ENCODE measurements around the gene LIPI.
"Not testable (repeated sequence)": the region's sequence is repeated elsewhere in the genome, so short reads cannot be mapped to it uniquely, and the experiment has no call there.

The LIPI gene

DNA sequence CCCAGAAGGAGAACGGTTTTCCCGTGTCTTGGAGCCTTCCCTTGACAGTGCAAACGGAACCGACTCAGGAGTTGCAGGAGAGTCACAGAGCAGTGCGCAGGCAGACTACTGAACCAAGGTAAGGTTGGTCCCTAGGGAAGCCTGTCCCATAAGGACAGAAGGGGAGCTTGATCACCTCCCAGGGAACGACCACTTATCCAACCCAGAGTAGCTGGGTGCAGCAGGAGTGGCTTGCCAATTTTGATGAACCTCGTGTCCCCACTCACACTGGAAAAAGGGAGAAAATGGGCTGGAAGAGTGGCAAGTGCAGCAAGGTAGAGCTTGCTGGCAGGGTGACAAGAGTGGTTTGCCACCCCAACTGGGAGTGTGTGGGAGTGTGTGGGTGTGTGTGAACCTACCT is 95.1 kb downstream of the LIPI start:
- H3K36me3 ChIP-seq (ENCODE audit: control insufficient read depth, insufficient read depth, low read length): no peaks in the 10 kb centered on the region
- TF ChIP-seq, protein P1, sequence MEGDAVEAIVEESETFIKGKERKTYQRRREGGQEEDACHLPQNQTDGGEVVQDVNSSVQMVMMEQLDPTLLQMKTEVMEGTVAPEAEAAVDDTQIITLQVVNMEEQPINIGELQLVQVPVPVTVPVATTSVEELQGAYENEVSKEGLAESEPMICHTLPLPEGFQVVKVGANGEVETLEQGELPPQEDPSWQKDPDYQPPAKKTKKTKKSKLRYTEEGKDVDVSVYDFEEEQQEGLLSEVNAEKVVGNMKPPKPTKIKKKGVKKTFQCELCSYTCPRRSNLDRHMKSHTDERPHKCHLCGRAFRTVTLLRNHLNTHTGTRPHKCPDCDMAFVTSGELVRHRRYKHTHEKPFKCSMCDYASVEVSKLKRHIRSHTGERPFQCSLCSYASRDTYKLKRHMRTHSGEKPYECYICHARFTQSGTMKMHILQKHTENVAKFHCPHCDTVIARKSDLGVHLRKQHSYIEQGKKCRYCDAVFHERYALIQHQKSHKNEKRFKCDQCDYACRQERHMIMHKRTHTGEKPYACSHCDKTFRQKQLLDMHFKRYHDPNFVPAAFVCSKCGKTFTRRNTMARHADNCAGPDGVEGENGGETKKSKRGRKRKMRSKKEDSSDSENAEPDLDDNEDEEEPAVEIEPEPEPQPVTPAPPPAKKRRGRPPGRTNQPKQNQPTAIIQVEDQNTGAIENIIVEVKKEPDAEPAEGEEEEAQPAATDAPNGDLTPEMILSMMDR (IDR thresholded peaks at IDR 0.05; ENCODE audit: insufficient read depth, low read length, poor library complexity, severe bottlenecking): no peak
- H3K27me3 ChIP-seq (replicated peaks; ENCODE audit: control insufficient read depth, insufficient read depth, low read length): no peaks in the 10 kb centered on the region
- no peak for DNase-seq (ENCODE audit: extremely low read depth, insufficient read length)
- no peak overlapping the region for H3K4me3 ChIP-seq (replicated peaks; ENCODE audit: low read depth, low read length)

DNA sequence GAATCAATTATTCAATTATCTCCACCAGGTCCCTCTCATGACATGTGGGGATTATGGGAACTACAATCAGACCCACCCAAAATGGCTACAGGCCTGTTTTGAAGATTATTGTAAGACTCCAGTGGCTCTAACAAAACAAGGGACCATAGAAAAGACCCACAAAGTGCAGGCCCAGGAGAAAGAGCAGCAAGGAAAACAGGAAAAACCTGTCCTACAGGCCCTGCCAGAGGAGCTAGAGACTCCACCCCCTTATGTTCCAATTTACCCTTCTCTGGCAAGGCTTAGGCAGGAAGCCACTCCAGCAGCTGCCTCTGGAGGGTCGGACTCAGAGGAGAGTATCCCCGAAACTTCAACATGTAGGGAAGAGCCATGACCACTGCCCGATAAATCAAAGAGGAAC is 96.5 kb downstream of the LIPI start:
- H3K27me3 ChIP-seq (replicated peaks; ENCODE audit: control insufficient read depth, insufficient read depth, low read length): no peaks in the 10 kb centered on the region
- H3K36me3 ChIP-seq (ENCODE audit: control insufficient read depth, insufficient read depth, low read length): no peaks in the 10 kb centered on the region
- H3K4me3 ChIP-seq (replicated peaks; ENCODE audit: low read depth, low read length): no peak overlapping the region
- DNase-seq (ENCODE audit: extremely low read depth, insufficient read length): no peak
- TF ChIP-seq, protein P1 (IDR thresholded peaks at IDR 0.05; ENCODE audit: insufficient read depth, low read length, poor library complexity, severe bottlenecking): no peak

DNA sequence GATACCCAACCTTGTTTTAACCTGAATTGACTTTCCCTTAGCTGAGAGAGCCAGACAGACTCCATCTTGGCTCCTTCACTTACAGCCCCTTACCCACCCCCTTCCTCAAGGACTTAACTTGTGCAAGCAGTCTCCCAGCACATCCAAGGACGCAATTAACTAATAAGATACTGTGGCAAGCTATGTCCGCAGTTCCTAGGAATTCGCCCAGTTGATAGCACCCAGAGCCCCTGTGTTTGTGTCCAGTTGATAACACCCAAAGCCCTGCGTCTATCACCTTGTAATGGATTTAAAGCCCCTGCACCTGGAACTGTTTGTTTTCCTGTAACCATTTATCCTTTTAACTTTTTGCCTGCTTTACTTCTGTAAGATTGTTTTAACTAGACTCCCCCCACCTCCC is 106.2 kb downstream of the LIPI start:
- H3K27me3 ChIP-seq (replicated peaks; ENCODE audit: control insufficient read depth, insufficient read depth, low read length); H3K4me3 ChIP-seq (replicated peaks; ENCODE audit: low read depth, low read length); H3K36me3 ChIP-seq (ENCODE audit: control insufficient read depth, insufficient read depth, low read length); DNase-seq (ENCODE audit: extremely low read depth, insufficient read length): not testable (repeated sequence)

DNA sequence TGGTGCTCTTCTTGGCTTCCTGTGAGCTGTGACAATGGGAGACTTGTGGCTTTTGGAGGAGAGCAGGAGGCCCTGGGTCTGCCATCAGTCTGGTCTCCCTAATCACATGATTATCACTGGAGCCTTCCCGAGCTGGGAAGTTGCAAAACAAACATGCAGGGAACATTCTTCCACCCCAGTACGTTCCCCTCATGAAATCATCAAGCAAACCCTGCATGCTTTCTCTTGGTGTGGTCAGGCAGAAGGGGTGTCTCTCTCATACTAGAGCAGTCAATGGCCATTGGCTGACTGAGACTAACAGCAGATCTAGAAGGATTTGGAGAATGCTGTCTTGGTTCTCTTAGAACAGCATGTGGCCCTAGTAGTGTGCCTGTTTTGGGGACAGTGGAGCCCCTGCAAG is 111.2 kb downstream of the LIPI start:
- Histone ChIP-seq H3K36me3 (ENCODE audit: control insufficient read depth, insufficient read depth, low read length) (no peaks in the 10 kb centered on the region; the same call in 1 of the 2 replicates), H3K27me3 (replicated peaks; ENCODE audit: control insufficient read depth, insufficient read depth, low read length) (no peaks in the 10 kb centered on the region), H3K4me3 (replicated peaks; ENCODE audit: low read depth, low read length) (no peak overlapping the region)
- TF ChIP-seq, protein P1 (IDR thresholded peaks at IDR 0.05; ENCODE audit: insufficient read depth, low read length, poor library complexity, severe bottlenecking): no peak
- DNase-seq (ENCODE audit: extremely low read depth, insufficient read length): no peak

DNA sequence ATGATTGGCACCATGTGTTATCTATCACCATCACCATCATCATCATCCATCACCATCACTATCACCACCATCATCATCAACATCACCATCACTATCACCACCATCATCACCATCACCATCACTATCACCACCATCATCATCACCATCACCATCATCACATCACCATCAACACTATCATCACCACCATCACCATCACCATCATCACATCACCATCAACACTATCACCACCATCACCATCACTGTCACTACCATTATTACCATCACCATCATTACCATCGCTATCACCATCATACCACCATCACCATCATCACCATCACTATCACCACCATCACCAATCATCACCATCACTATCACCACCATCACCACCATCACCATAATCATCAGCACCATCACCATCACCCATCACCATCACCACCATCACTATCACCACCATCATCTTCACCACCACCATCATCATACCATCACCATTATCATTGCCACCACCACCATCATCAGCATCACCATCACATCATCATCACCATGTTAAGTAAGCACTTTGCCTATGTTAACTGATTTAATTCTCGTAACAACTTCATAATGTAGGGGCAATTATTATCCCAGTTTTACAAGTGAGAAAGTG is 112.8 kb downstream of the LIPI start:
- no peak overlapping the region for H3K4me3 ChIP-seq (replicated peaks; ENCODE audit: low read depth, low read length)
- no peaks in the 10 kb centered on the region; the same call in 1 of the 2 replicates for H3K36me3 ChIP-seq (ENCODE audit: control insufficient read depth, insufficient read depth, low read length)
- no peak for DNase-seq (ENCODE audit: extremely low read depth, insufficient read length)
- TF ChIP-seq, protein P1 (IDR thresholded peaks at IDR 0.05; ENCODE audit: insufficient read depth, low read length, poor library complexity, severe bottlenecking): no peak
- no peaks in the 10 kb centered on the region for H3K27me3 ChIP-seq (replicated peaks; ENCODE audit: control insufficient read depth, insufficient read depth, low read length)

DNA sequence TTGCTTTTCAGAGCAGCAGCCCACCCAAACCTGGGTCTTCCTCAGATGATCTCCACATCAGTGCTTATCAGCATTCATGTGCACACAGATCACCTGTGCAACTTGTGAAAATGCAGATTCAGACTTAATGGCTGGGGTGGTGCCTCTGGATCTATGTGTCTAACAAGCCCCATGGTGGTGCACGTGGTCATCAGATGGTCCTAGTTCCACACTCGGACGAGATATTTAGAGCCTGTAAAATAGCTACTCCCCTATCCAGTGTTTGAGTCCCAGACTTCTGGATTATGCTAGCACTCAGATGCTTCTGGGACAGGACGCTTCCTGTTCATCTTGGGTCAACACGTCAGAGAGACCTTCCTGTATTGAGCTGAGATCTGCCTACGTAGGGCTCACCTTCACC is 114.2 kb downstream of the LIPI start:
- TF ChIP-seq, protein P1 (IDR thresholded peaks at IDR 0.05; ENCODE audit: insufficient read depth, low read length, poor library complexity, severe bottlenecking): no peak
- no peaks in the 10 kb centered on the region for H3K27me3 ChIP-seq (replicated peaks; ENCODE audit: control insufficient read depth, insufficient read depth, low read length)
- H3K4me3 ChIP-seq (replicated peaks; ENCODE audit: low read depth, low read length): no peak overlapping the region
- no peaks in the 10 kb centered on the region; the same call in 1 of the 2 replicates for H3K36me3 ChIP-seq (ENCODE audit: control insufficient read depth, insufficient read depth, low read length)
- DNase-seq (ENCODE audit: extremely low read depth, insufficient read length): no peak
